ENCODE results near the gene SLC22A23.

- TF ChIP-seq POLR2A (IDR thresholded peaks at IDR 0.05) (no peak), CTCF (IDR thresholded peaks at IDR 0.05) (no peak), EP300 (IDR thresholded peaks at IDR 0.05) (no peak)
These were observed 73.3 kb downstream of the SLC22A23 start for GRCh38 chr6:3383525-3383924.
